ENCODE measurements around the gene KIAA1217. TPM values are rescaled to one million over a fixed set of nuclear protein-coding genes. Genes with fewer than 3 reads are reported as not detected.

The KIAA1217 gene
- total RNA-seq, 2 donors from 2014 or later, result 92.5 to 188 TPM

- WGBS, result 42% methylated on average over 7 of the region's 7 CpGs
- no peak for TF ChIP-seq POLR2A (IDR thresholded peaks at IDR 0.05)
- no peak for TF ChIP-seq POLR2AphosphoS5 (IDR thresholded peaks at IDR 0.05)
- no peak for TF ChIP-seq CTCF (IDR thresholded peaks at IDR 0.05)
Measured at GRCh38 chr10:24374134-24374915, 165.4 kb downstream of the KIAA1217 start.

GRCh38 chr10:24375510-24375909 is 166.6 kb downstream of the KIAA1217 start:
- intact Hi-C loops (cut with DNase I), result no loop called here
- Histone ChIP-seq H3K9me3 (no peaks in the 10 kb centered on the region), H3K36me3 (no peaks in the 10 kb centered on the region), H3K27me3 (replicated peaks; ENCODE audit: insufficient read depth) (no peaks in the 10 kb centered on the region), H3K27ac (no peak overlapping the region), H3K4me1 (replicated peaks) (no peaks in the 10 kb centered on the region), H3K4me3 (no peak overlapping the region)
- no peak for DNase-seq (ENCODE audit: low spot score)
- TF ChIP-seq CTCF (IDR thresholded peaks at IDR 0.05) (no peak), POLR2AphosphoS5 (IDR thresholded peaks at IDR 0.05) (no peak), POLR2A (IDR thresholded peaks at IDR 0.05) (no peak)
- 72% methylated on average over 4 of the region's 4 CpGs for WGBS

More at GRCh38 chr10:24374134-24374915, 165.4 kb downstream of the KIAA1217 start:
- intact Hi-C loops (cut with DNase I), result no loop called here
- Histone ChIP-seq H3K36me3 (no peaks in the 10 kb centered on the region), H3K27ac (no peak overlapping the region), H3K4me3 (no peak overlapping the region), H3K9me3 (no peaks in the 10 kb centered on the region), H3K27me3 (replicated peaks; ENCODE audit: insufficient read depth) (no peaks in the 10 kb centered on the region), H3K4me1 (replicated peaks) (no peaks in the 10 kb centered on the region)
- DNase-seq (ENCODE audit: low spot score), result no peak

- H3K9me3 ChIP-seq, result no peaks in the 10 kb centered on the region
- no peak overlapping the region for H3K27ac ChIP-seq
- intact Hi-C loops (cut with DNase I), result no loop called here
- WGBS, result 95% methylated on average over 4 of the region's 4 CpGs
- H3K36me3 ChIP-seq, result no peaks in the 10 kb centered on the region
- H3K4me1 ChIP-seq (replicated peaks), result no peaks in the 10 kb centered on the region
- no peak for TF ChIP-seq CTCF (IDR thresholded peaks at IDR 0.05)
- no peak for TF ChIP-seq POLR2A (IDR thresholded peaks at IDR 0.05)
- no peak for TF ChIP-seq POLR2AphosphoS5 (IDR thresholded peaks at IDR 0.05)
- H3K4me3 ChIP-seq, result no peak overlapping the region
- H3K27me3 ChIP-seq (replicated peaks; ENCODE audit: insufficient read depth), result no peaks in the 10 kb centered on the region
- DNase-seq (ENCODE audit: low spot score), result no peak
Measured at GRCh38 chr10:24376731-24377130, 167.8 kb downstream of the KIAA1217 start.

- Histone ChIP-seq H3K4me1 (replicated peaks) (no peaks in the 10 kb centered on the region), H3K27me3 (replicated peaks; ENCODE audit: insufficient read depth) (no peaks in the 10 kb centered on the region), H3K36me3 (no peaks in the 10 kb centered on the region), H3K27ac (no peak overlapping the region), H3K4me3 (no peak overlapping the region), H3K9me3 (no peaks in the 10 kb centered on the region)
- no peak for DNase-seq (ENCODE audit: low spot score)
- WGBS, result 83% methylated on average over 6 of the region's 6 CpGs
- TF ChIP-seq POLR2A (IDR thresholded peaks at IDR 0.05), result no peak
- no peak for TF ChIP-seq CTCF (IDR thresholded peaks at IDR 0.05)
- no peak for TF ChIP-seq POLR2AphosphoS5 (IDR thresholded peaks at IDR 0.05)
- intact Hi-C loops (cut with DNase I), result no loop called here
Measured at GRCh38 chr10:24378126-24378920, 169.4 kb downstream of the KIAA1217 start.

All from prostate gland (tissue), 2 donors.